ENCODE results near the gene OR6K2.

The OR6K2 gene

GRCh38 chr1:158700552-158700951 is at the start of gene OR6K2:
Gene OR6K2 (minus strand): TSS chr1:158700652. CDS start chr1:158700652, 0 bp downstream.
- TF ChIP-seq NFIC (IDR thresholded peaks at IDR 0.05) = no peak
- TF ChIP-seq TEAD4 (IDR thresholded peaks at IDR 0.05) = no peak
- TF ChIP-seq CEBPB (IDR thresholded peaks at IDR 0.05) = no peak
- no peak for TF ChIP-seq EP300 (IDR thresholded peaks at IDR 0.05; ENCODE audit: borderline replicate concordance)
- no peak for TF ChIP-seq YY1 (IDR thresholded peaks at IDR 0.05; ENCODE audit: low read depth)
- TF ChIP-seq TCF12 (IDR thresholded peaks at IDR 0.05; ENCODE audit: low read depth) = no peak
- no peak for TF ChIP-seq USF1 (IDR thresholded peaks at IDR 0.05)
- TF ChIP-seq MAX (IDR thresholded peaks at IDR 0.05) = no peak
- no peak for TF ChIP-seq RAD21 (IDR thresholded peaks at IDR 0.05; ENCODE audit: low read depth)
- no peak for TF ChIP-seq REST (IDR thresholded peaks at IDR 0.05; ENCODE audit: low read depth)

GRCh38 chr1:158735848-158736247 is 35.4 kb upstream of the OR6K2 start:
- TF ChIP-seq RAD21 (IDR thresholded peaks at IDR 0.05; ENCODE audit: low read depth) = no peak
- TF ChIP-seq MAX (IDR thresholded peaks at IDR 0.05) = no peak
- TF ChIP-seq REST (IDR thresholded peaks at IDR 0.05; ENCODE audit: low read depth) = no peak
- no peak for TF ChIP-seq TCF12 (IDR thresholded peaks at IDR 0.05; ENCODE audit: low read depth)
- no peak for TF ChIP-seq YY1 (IDR thresholded peaks at IDR 0.05; ENCODE audit: low read depth)
- TF ChIP-seq CEBPB (IDR thresholded peaks at IDR 0.05) = no peak
- TF ChIP-seq EGR1 (IDR thresholded peaks at IDR 0.05) = no peak
- no peak for TF ChIP-seq NFIC (IDR thresholded peaks at IDR 0.05)
- TF ChIP-seq USF1 (IDR thresholded peaks at IDR 0.05) = no peak
- TF ChIP-seq FOXM1 (IDR thresholded peaks at IDR 0.05; ENCODE audit: borderline replicate concordance, low read depth) = no peak
- no peak for TF ChIP-seq TAF1 (IDR thresholded peaks at IDR 0.05; ENCODE audit: low read depth)
- no peak for TF ChIP-seq ZBTB7A (IDR thresholded peaks at IDR 0.05; ENCODE audit: low read depth)
- TF ChIP-seq CREB1 (IDR thresholded peaks at IDR 0.05; ENCODE audit: low read depth) = no peak
- TF ChIP-seq EP300 (IDR thresholded peaks at IDR 0.05; ENCODE audit: borderline replicate concordance) = no peak
- no peak for TF ChIP-seq TEAD4 (IDR thresholded peaks at IDR 0.05)

GRCh38 chr1:158732524-158732923 is 32.1 kb upstream of the OR6K2 start:
- TF ChIP-seq TAF1 (IDR thresholded peaks at IDR 0.05; ENCODE audit: low read depth) (no peak), YY1 (IDR thresholded peaks at IDR 0.05; ENCODE audit: low read depth) (no peak), NFIC (IDR thresholded peaks at IDR 0.05) (no peak), ZBTB7A (IDR thresholded peaks at IDR 0.05; ENCODE audit: low read depth) (no peak), EP300 (IDR thresholded peaks at IDR 0.05; ENCODE audit: borderline replicate concordance) (no peak), CREB1 (IDR thresholded peaks at IDR 0.05; ENCODE audit: low read depth) (no peak), MAX (IDR thresholded peaks at IDR 0.05) (no peak), EGR1 (IDR thresholded peaks at IDR 0.05) (no peak), REST (IDR thresholded peaks at IDR 0.05; ENCODE audit: low read depth) (no peak), TEAD4 (IDR thresholded peaks at IDR 0.05) (no peak), USF1 (IDR thresholded peaks at IDR 0.05) (no peak), RAD21 (IDR thresholded peaks at IDR 0.05; ENCODE audit: low read depth) (no peak), CEBPB (IDR thresholded peaks at IDR 0.05) (no peak), TCF12 (IDR thresholded peaks at IDR 0.05; ENCODE audit: low read depth) (no peak), FOXM1 (IDR thresholded peaks at IDR 0.05; ENCODE audit: borderline replicate concordance, low read depth) (no peak)

GRCh38 chr1:158731707-158732106 is 31.3 kb upstream of the OR6K2 start:
- no peak for TF ChIP-seq CREB1 (IDR thresholded peaks at IDR 0.05; ENCODE audit: low read depth)
- TF ChIP-seq RAD21 (IDR thresholded peaks at IDR 0.05; ENCODE audit: low read depth) = no peak
- TF ChIP-seq TAF1 (IDR thresholded peaks at IDR 0.05; ENCODE audit: low read depth) = no peak
- no peak for TF ChIP-seq TEAD4 (IDR thresholded peaks at IDR 0.05)
- TF ChIP-seq NFIC (IDR thresholded peaks at IDR 0.05) = no peak
- no peak for TF ChIP-seq EGR1 (IDR thresholded peaks at IDR 0.05)
- TF ChIP-seq REST (IDR thresholded peaks at IDR 0.05; ENCODE audit: low read depth) = no peak
- TF ChIP-seq FOXM1 (IDR thresholded peaks at IDR 0.05; ENCODE audit: borderline replicate concordance, low read depth) = no peak
- no peak for TF ChIP-seq ZBTB7A (IDR thresholded peaks at IDR 0.05; ENCODE audit: low read depth)
- TF ChIP-seq TCF12 (IDR thresholded peaks at IDR 0.05; ENCODE audit: low read depth) = no peak
- TF ChIP-seq USF1 (IDR thresholded peaks at IDR 0.05) = no peak
- TF ChIP-seq CEBPB (IDR thresholded peaks at IDR 0.05) = no peak
- no peak for TF ChIP-seq EP300 (IDR thresholded peaks at IDR 0.05; ENCODE audit: borderline replicate concordance)
- no peak for TF ChIP-seq MAX (IDR thresholded peaks at IDR 0.05)
